ENCODE results near the gene ADCY9. TPM values are rescaled to one million over a fixed set of nuclear protein-coding genes. Genes with fewer than 3 reads are reported as not detected.
"Not testable (repeated sequence)": the region's sequence is repeated elsewhere in the genome, so short reads cannot be mapped to it uniquely, and the experiment has no call there.

The ADCY9 gene
- total RNA-seq, 1 experiment from 2014 or later, result 13.4 TPM

DNA sequence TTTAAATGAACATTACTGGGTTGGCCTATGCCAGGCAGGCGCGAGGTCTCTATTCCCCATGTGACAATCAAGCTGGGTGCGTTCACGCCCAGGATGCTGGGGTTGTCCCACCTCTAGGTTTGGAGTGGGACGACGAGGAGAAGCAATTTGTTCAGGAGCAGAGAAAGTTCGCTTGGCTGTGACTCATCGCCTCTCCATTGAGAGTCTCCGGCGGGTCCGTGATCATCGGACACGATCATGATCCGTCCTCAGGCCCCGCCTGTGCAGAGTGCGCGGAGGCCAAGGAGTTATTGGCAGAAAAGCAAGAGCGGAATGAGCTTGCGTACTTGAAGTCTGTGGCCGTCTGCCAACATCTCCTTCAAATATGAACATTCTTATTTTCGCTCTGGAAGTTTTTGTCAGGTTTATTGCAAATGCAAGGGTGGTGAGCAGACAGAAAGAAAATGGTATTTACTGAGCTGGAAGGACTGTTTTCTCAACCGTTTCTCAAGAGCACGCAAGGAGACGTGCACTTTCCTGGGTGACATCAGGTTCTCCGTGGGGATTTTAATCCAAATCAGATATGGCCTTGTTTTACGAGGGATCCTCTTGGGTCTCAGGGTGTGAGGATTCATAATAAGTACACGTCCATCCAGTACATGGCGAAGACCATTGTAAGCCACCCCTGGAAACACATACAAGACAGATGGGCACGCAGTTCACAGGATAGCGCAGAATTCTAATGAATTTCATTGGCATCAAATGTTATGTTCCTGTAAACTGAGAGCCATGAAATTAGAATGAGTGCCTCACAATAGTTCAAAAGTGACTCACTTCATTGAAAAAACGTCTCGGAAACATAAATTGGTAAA, 165.7 kb downstream of the ADCY9 start:
- peak; percentile 30 for DNase-seq (ENCODE audit: low spot score)

DNA sequence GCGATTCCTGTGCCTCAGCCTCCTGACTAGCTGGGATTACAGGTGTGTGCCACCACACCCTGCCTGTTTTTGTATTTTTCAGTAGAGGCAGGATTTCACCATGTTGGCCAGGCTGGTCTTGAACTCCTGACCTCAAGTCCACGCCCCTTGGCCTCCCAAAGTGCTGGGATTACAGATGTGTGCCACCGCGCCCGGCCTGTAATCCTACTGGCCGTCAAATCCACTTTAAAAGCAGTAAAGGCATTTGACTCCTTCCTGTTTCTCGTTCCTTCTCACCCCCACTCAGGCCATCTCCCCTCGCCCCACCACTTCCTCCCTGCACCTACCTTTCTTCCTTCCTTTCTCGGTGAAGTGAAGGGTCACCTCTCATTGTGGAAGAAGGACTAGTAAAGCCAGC, 166.3 kb downstream of the ADCY9 start:
- no peak for DNase-seq (ENCODE audit: low spot score)

DNA sequence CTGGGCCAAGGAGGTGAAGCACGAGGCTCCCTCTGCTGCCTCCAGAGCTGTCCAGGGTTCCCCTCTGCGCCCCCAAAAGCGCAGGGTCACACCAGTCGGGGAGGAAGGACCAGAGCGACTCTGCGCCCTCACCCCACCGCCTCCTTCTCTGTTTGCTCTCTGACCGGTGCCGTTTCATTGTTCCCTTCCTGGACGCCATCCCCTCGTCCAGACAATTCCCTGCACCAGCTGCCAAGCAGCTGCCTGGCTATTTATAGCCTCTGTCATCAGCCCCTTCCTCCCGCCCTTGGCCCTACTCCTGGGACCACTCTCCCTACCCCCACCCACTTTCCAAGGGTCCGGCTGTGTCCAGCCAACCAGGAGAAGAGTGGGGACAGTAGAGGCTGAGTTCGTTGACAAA, 167.0 kb downstream of the ADCY9 start:
- DNase-seq (ENCODE audit: low spot score), result no peak

DNA sequence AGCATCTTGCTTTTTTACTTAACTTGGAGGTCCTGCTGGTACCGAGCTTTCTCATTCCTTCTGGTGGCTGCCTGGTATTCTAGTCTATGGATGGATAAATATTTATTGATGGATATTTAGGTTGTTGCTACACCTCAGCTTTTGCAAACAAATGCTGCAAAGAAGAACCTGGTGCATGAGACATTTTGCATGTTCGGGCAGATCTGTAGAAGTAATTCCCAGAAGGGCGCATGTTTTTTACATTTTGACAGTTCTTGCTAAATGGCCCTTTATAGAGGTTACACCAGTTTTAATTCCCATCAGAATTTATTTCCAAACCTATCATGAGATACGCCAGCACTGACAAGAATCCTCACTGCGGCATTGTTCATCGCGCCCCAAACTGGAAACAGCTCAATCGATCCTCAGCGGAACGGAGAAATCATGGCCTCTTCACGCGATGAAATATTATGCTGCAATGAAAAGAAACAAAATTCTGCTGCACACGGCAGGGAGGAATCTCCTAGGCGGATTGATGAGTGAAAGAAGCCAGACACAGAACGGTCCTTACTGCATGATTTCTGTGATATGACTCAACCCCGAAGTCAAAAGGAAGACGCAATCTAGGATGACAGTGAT, 167.8 kb downstream of the ADCY9 start:
- no peak for DNase-seq (ENCODE audit: low spot score)

DNA sequence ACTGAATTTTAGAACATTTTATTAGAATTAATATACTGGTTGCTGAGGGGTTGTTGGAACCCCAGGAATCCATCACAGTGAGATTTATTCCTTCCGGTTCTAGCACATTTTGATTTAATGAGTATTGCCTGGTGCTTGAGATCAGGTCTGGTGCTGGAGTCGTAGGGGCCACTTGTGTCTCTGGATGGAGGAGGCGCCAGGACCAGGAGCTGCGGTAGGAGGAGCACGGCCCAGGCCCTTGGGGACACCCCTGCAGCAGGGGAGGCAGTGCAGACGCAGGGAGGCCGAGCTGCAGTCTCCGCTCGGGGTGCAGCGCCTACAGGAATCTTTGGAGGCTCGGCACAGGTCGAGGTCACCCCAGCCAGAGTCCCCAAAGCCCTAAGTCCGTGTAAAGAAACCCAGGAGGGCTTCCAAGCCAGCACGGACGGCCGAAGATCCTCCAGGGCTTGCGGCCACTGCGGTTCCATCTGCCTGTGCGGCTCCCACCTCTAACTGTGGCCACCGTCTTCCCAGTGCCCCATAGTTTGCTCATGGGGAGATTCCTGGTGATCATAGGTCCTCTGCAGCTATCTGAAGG, 169.6 kb downstream of the ADCY9 start:
- DNase-seq (ENCODE audit: low spot score), result no peak

DNA sequence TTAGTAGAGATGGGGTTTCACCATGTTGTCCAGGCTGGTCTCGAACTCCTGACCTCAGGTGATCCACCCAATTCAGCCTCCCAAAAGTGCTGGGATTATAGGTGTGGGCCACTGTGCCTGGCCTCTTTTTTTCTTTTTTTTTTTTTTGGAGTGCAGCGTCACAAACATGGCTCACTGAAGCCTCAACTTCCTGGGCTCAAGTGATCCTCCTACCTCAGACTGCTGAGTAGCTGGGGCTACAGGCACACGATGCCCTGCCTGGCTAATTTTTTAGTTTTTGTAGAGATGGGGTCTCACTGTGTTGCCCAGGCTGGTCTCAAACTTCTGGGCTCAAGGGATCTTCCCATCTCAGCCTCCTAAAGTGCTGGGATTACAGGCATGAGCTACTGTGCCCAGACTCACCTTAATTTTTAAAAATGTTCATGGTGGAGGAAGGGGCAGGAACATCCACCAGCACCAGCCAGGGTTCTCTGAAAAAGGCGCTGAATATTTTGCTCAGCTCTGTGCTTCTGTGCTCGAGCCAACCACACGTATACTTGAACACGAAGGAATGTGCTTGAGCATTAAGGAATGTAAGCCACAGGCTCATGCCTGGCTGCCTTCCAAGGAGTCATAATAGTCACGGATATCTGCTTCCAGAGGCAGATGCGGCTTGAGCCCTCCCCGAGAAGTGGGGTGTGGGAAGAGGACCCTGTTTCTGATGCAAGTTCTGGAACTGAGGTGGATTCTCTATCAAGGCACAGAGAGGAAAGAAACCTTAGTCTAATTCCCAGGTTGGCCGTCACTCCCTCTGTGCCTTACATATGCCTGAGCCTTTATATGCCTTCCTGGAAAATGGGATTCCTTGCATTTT, 170.3 kb downstream of the ADCY9 start:
- DNase-seq (ENCODE audit: low spot score), result peak; percentile 98

DNA sequence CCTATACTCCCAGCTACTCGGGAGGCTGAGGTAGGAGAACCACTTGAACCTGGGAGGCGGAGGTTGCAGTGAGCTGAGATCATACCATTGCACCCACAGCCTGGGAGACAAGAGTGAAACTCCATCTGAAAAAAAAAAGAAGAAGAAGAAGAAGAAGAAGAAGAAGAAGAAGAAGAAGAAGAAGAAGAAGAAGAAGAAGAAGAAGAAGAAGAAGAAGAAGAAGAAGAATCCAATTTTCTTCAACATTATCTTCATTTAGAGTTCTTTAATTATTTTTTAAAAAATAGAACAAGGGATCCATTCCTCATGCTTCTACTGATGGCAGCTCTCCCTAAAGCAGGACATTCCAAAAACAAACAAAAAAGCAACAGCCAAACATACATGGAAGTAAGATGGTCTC, 171.8 kb downstream of the ADCY9 start:
- not testable (repeated sequence) for DNase-seq (ENCODE audit: low spot score)

DNA sequence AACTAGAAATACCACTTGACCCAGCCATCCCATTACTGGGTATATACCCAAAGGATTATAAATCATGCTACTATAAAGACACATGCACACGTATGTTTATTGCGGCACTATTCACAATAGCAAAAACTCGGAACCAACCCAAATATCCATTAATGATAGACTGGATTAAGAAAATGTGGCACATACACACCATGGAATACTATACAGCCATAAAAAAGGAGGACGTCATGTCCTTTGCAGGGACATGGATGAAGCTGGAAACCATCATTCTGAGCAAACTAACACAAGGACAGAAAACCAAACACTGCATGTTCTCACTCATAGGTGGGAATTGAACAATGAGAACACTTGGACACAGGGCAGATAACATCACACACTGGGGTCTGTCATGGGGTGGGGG, 174.1 kb downstream of the ADCY9 start:
- not testable (repeated sequence) for DNase-seq (ENCODE audit: low spot score)

DNA sequence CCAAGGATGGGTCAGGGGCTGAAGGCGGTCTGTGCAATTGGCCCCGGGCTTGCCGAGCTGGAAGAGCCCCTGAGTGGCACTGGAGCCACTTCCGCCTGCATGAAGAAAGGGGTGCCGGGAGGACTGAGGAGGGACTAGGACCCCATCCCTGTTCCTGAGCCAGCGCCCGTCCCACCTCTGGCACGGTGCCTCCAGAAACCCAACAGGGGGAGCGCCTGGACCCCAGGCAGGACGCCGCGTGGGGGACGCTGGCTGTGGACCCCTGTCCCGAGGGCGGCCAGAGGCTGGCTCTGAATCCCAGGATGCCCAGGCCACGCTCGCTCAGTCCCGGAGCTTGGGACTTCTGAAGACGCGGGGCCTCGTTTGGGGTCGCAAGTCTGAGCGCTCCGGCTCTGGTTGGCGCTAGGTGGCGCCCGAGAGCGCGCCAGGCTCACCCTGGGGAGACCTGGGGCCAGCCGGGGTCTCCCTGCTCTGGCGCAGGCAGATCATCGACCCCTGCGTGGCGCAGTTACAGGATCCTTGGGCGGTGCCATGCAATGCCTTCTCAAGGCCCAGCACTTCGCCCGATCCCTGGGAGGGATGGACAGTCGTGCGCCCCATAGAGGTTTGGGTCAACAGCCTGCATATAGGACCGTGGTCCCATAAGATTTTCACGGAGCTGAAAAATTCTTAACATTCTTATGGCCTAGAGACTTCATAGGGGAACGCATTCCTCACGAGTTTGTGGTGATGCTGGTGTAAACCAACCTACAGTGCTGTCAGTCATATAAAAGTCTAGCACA, 177.2 kb downstream of the ADCY9 start:
- DNase-seq (ENCODE audit: low spot score), result peak; percentile 91

DNA sequence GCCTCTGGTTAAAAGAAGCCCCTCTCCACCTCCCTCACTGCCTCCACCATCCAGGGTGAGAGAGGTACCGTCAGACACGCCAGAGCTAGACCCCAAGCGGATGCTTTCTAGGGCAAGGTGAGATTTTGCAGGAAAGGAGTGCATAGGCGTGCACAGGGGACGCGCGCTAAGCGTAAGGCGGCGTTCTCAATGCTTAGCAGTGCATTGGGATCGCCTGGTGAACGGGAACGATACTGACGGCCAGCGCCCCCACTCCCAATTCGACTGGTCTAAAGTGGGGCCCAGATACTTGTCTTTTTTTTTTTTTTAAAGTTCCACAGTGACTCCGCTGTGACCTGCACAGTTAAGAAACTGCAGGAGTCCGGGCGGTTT, 177.8 kb downstream of the ADCY9 start:
- DNase-seq (ENCODE audit: low spot score), result no peak

DNA sequence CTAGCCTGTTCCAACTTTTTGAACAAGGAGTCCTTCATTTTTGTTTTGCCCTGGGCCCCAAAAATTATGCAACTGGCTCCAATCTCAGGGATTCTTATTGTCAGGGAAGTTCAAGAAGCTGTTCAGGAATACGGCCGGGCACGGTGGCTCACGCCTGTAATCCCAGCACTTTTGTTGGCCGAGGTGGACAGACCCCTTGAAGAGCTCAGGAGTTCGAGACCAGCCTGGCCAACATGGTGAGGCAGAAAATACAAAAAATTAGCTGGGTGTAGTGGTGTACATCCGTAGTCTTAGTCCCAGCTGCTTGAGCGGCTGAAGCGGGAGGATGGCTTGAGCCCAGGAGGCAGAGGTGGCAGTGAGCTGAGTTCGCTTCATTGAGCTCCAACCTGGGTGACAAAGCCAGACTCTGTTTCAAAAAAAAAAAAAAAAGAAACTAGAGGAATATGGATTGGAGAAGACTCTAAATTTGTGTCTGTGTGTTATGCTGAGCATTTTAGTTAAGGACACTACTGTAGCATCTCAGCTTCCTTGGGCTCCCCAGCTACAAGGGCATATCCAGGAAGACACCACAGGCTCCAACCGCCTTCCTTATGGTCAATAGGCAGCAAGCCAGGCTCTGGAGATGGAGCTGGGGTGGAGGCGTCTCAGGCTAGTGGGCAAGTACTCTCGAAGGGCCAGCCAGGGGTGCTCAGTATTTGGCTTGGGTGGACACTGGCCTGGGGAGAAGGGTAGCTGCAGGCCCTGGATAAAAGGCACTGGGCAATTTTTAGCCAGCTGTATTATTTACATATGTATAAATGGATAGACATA, 179.0 kb downstream of the ADCY9 start:
- DNase-seq (ENCODE audit: low spot score), result no peak

DNA sequence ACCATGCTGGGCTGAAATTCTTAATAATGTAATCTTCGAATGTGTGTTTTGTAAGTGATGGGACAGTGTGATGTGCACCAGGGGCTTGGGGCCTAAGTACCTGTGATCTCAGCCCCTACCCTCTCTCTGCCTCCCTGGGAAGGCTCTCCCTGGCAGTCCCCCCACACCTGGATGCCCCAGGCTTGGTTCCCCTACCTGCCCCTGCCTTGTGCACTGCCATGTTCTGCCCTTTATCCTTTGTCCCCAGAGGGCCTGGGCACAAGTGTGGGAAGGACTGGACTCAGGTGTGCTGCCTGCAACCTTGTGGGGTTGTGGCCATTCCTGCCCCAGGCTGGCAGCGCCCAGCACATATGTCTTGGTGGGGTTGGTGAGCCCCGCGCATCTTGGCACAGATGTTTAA, 180.3 kb downstream of the ADCY9 start:
- DNase-seq (ENCODE audit: low spot score), result no peak

DNA sequence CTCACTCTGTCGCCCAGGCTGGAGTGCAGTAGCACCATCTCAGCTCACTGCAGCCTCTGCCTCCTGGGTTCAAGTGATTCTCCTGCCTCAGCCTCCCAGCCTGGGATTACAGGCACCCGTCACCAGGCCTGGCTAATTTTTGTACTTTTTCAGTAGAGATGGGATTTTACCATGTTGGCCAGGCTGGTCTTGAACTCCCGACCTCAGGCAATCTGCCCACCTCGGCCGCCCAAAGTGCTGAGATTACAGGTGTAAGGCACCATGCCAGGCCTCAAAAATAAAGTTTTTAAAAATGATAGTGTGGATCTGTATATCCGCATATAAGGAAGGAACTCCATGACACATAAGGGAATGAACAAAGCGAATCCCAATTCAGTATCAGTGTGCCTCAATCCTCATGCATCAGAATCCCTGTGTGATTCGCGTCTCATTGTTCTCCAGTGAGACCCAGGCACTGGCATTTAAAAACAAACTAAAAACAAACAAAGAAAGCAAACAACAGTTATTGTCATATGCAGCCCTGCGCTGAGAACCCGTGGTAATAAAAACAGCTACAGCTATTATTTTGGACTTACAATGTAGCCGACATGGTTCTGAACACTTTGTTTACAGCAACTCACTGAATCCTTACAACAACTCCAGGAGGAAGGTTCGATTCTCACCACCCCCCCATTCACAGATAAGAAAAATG, 181.6 kb downstream of the ADCY9 start:
- DNase-seq (ENCODE audit: low spot score), result no peak

DNA sequence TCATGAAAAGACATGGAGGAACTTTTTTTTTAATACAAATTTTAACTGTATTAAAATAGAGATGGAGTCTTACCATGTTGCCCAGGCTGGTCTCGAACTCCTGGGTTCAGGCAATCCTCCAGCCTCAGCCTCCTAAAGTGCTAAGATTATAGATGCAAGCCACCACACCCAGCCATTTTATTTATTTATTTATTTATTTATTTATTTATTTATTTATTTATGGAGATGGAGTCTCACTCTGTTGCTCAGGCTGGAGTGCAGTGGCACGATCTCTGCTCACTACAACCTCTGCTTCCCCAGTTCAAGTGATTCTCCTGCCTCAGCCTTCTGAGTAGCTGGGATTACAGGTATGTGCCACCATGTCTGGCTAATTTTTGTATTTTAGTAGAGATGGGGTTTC, 189.1 kb downstream of the ADCY9 start:
- DNase-seq (ENCODE audit: low spot score), result not testable (repeated sequence)

DNA sequence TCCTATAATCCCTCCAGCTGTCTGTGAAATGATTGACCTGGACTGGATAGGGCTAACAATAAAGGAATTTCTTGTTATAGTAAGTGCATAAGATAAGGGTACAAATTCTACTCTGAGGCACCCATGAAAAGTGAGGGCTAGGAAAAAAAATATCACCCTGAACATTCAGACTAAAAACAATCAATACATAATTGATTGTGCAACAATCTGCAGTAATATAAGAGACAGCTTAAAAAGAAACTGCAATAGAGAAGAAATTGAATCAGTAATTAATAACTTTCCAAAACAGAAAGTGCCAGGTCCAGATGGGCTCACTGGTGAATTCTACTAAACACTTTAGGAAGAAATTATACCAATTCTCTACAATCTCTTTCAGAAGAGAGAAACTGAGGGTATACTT, 191.5 kb downstream of the ADCY9 start:
- no peak for DNase-seq (ENCODE audit: low spot score)

DNA sequence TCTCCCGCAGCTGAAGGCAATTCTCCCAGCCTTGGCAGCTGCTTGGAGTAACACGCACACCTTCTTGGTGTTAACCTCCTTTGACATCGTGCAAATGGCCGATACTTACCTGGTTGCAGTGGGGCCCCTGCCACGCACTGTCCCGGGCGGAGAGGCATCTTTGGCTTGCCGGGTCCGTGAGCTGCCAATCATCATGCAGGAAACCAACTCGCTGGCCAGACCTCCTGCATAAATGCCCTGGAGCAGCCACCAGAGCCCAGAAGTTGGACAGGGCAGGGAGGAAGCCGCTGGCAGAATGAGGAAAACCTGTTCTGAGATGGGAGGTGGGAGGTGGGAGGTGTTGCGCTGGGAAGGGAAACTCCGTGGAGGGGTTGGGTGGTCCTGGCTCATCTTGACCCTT, 194.0 kb downstream of the ADCY9 start:
- DNase-seq (ENCODE audit: low spot score), result no peak

DNA sequence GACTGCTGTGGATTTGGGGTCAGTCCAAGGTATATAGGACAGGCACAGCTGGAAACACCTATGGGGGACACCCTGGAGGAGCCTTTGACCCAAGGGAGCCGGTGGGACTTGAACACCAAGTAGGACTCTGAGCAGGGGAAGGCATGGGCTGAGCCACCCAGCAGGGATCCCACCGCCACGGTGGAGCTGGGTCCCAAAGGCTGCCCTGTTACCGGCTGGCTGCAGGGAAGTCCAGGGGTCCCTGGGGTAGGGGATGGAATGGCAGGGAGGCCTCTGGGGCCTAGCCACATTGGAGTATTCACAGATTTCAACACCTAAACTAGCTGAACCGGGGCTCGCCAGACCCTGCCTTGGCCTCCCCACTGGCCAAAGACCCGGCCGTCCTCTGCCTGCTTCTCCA, 196.0 kb downstream of the ADCY9 start:
- no peak for DNase-seq (ENCODE audit: low spot score)

DNA sequence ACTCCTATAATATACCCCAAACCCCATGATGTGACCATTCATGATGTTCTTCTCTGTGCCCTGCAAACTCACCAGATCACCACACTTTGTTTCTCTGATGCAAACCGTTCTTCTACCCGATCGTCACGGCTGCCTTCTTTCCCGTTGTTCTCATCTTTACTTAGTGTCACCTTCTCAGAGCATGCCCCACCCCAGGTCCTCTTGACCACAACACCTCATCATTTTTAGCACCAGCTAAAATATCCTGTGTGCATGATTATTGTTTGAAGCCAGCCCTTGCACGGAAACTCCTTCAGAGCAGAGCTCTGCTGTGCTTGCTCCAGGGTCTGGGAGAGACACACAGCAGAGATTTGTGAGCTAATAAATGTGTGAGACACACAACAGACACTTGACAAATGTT, 196.8 kb downstream of the ADCY9 start:
- DNase-seq (ENCODE audit: low spot score), result no peak

DNA sequence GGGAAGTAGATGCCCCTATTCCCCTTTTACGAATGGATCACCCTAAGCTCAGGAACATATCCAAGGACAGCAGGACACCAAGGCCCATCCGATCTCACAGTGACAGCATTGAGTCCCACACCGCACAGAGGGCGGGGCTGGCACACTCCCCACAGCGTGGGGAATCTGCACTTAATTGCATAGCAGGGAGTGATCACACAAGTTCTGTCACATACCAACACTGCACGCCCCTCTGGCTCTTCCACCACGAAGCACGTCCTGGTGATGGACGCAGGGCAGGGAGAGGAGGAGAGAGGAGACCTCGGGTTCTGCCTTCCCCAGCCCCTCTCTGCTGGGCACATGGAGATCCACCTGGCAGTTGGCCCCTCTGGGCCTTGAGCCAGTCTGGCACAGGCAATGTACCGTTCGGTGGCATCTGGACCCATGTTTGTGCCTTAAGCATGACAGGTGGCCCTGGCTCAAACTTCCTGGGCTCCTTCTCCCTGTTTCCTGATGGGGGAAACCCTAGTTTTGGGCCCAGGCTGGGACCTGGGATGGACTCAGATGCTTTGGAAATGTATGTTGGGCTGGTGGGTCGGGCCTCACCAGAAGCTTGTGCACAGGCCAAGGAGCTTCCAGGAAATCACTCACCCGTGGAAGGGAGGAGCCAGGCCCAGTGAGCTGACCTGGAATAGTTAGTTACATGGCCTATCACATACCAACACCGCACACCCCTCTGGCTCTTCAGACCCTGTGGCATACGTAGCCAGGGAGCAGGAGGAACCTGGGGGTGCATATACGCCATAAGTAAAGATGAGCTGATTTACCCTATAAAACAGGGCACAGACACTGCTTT, 200.6 kb downstream of the ADCY9 start:
- DNase-seq (ENCODE audit: low spot score), result no peak

All from A172 (cell line).